ENCODE measurements around the gene LARP1. TPM values are rescaled to one million over a fixed set of nuclear protein-coding genes. Genes with fewer than 3 reads are reported as not detected.
"Not testable (repeated sequence)": the region's sequence is repeated elsewhere in the genome, so short reads cannot be mapped to it uniquely, and the experiment has no call there.

The LARP1 gene
- total RNA-seq, 2 experiments from 2014 or later, result 201 to 208 TPM

GRCh38 chr5:154835701-154836052 is 80.5 kb downstream of the LARP1 start:
- not testable (repeated sequence) for H3K4me3 Mint-ChIP-seq; H3K27me3 Mint-ChIP-seq (ENCODE audit: low read depth); H3K4me1 Mint-ChIP-seq (ENCODE audit: low read depth); H3K9me3 Mint-ChIP-seq (ENCODE audit: insufficient read depth); ATAC-seq; H3K27ac Mint-ChIP-seq; DNase-seq; H3K36me3 Mint-ChIP-seq (ENCODE audit: low read depth)
- ChIA-PET CTCF (interaction anchor here (0.7 kb wide), 1 partner anchor 127 kb away, joined by 3 read pairs; no protein-coding TSS in a partner anchor), POLR2A (interaction anchor here (1.0 kb wide), 1 partner anchor 23 kb away, joined by 3 read pairs; the partner anchor contains the start of gene CNOT8)

- no peaks in the 10 kb centered on the region for H3K27me3 Mint-ChIP-seq (ENCODE audit: low read depth)
- no peak for ATAC-seq
- H3K27ac Mint-ChIP-seq, result no peak overlapping the region
- no peaks in the 10 kb centered on the region for H3K9me3 Mint-ChIP-seq (ENCODE audit: insufficient read depth)
- H3K4me1 Mint-ChIP-seq (ENCODE audit: low read depth), result peaks cover 6% of the 10 kb centered on the region
- DNase-seq, result no peak
- ChIA-PET CTCF (interaction anchor here (0.7 kb wide), 1 partner anchor 126 kb away, joined by 3 read pairs; no protein-coding TSS in a partner anchor), POLR2A (no interaction called here)
- H3K4me3 Mint-ChIP-seq, result no peak overlapping the region
- peaks cover 6% of the 10 kb centered on the region for H3K36me3 Mint-ChIP-seq (ENCODE audit: low read depth)
Measured at GRCh38 chr5:154836225-154836624, 81.0 kb downstream of the LARP1 start.

DNA sequence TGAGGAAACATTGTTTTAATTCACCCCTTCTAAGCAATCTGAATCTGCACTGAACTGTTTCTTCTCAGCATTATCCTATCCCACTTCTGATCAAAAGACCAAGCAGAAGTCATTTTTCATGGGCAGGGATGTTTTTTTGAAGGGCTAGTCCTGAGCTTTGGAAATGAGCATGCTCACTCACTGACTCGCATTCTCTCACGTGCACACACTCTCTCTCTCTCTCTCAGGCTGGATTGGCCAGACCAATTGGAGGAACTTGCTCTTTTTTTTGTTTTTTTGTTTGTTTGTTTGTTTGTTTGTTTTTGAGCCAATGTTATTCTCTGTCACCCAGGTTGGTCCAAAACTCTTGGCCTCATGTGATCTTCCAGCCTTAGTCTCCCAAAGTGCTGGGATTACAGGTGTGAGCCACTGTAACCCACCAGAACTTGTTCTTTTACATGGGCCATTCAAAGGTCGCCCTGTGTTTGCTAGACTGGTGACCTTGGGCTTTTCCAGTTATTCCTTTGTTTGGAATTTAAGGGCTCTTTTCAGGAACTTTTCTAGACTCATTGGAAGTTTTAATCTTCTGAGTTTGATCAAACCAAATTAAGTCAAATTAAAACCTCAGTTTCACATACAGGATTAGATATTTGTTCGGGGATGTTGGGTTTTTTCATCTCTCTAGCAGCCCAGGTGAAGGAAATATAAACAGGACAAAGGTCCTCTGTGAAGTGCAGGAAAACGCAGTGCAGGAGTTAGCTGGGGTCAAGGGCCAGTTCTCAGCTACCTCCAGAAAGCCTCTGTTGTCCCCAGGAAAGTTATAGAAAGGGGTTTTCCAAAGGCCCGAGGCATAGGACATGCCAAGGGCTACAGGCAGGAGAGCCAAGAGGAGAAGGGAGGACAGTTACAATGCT is 82.1 kb downstream of the LARP1 start:
- Mint-ChIP-seq H3K4me1 (ENCODE audit: low read depth) (peaks cover 6% of the 10 kb centered on the region), H3K4me3 (no peak overlapping the region), H3K9me3 (ENCODE audit: insufficient read depth) (no peaks in the 10 kb centered on the region), H3K36me3 (ENCODE audit: low read depth) (peaks cover 3% of the 10 kb centered on the region), H3K27ac (no peak overlapping the region), H3K27me3 (ENCODE audit: low read depth) (no peaks in the 10 kb centered on the region)
- DNase-seq (no peak), ATAC-seq (no peak)
- POLR2A ChIA-PET, result no interaction called here
- CTCF ChIA-PET, result no interaction called here

DNA sequence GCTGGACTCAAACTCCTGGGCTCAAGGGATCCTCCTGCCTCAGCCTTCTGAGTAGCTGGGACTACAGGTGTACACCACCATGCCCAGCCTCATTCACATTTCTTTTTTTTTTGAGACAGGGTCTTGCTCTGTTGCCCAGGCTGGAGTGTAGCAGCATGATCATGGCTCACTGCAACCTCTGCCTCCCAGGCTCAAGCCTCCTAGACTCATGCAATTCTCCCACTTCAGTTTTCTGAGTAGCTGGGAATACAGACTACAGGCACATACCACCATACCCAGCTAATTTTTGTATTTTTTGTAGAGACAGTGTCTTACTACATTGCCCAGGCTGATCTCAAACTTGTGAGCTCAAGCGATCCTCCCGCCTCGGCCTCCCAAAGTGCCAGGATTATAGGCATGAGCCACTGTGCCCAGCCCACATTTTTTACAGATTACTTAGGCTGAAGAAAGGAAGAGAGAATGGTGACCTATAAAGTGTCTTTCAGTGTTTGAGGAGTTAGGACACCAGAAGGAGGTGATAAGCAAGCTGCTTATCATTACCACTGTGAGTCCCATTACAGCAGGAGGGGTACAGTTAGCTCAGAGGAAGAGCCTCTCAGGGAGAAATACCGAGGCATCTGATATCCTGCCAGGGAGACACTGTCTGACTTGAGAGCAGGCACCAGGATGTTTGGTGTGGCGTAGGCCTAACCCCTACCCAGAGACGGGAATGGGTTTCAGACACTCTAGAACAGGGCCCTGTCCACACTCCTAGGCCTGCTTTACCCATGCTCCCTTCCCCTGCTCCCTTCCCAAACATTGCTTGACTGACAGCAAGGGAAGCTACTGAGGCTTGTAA is 85.5 kb downstream of the LARP1 start:
- CTCF ChIA-PET, result no interaction called here
- no peak for ATAC-seq
- Mint-ChIP-seq H3K27ac (no peak overlapping the region), H3K9me3 (ENCODE audit: insufficient read depth) (no peaks in the 10 kb centered on the region), H3K36me3 (ENCODE audit: low read depth) (peaks cover 3% of the 10 kb centered on the region), H3K4me3 (no peak overlapping the region), H3K4me1 (ENCODE audit: low read depth) (no peaks in the 10 kb centered on the region), H3K27me3 (ENCODE audit: low read depth) (no peaks in the 10 kb centered on the region)
- POLR2A ChIA-PET, result no interaction called here
- DNase-seq, result no peak

DNA sequence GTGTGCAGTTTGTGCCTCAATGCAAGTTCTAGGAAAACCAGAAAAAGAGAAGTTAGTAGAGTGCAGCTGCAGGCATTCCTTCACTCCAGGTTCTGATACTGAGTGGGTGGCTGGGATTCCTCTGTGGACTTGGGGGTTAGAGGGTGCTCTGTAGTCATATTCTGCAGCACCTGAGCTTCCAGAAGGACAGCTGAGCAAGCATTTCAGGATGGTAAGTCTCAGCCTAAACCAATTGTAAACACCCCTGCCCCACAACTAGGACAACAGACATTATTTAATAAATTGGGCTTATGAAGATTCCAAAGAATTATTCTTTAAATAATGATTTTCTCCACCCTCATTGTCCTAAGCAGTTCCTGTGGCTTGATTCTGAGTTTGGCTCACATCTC is 86.1 kb downstream of the LARP1 start:
- H3K4me1 Mint-ChIP-seq (ENCODE audit: low read depth), result no peaks in the 10 kb centered on the region

GRCh38 chr5:154842689-154843530 is 87.7 kb downstream of the LARP1 start:
- H3K27me3 Mint-ChIP-seq (ENCODE audit: low read depth), result no peaks in the 10 kb centered on the region
- no peak overlapping the region for H3K27ac Mint-ChIP-seq
- ChIA-PET POLR2A (no interaction called here), CTCF (interaction anchor here (1.3 kb wide), 1 partner anchor 193 kb away, joined by 5 read pairs; no protein-coding TSS in a partner anchor)
- DNase-seq (no peak), ATAC-seq (no peak)
- no peaks in the 10 kb centered on the region for H3K9me3 Mint-ChIP-seq (ENCODE audit: insufficient read depth)
- H3K36me3 Mint-ChIP-seq (ENCODE audit: low read depth), result peaks cover 4% of the 10 kb centered on the region
- H3K4me1 Mint-ChIP-seq (ENCODE audit: low read depth), result no peaks in the 10 kb centered on the region
- no peak overlapping the region for H3K4me3 Mint-ChIP-seq

More for the DNA sequence above, 86.1 kb downstream of the LARP1 start:
- POLR2A ChIA-PET, result no interaction called here
- Mint-ChIP-seq H3K27me3 (ENCODE audit: low read depth) (no peaks in the 10 kb centered on the region), H3K4me3 (no peak overlapping the region), H3K36me3 (ENCODE audit: low read depth) (peaks cover 4% of the 10 kb centered on the region), H3K9me3 (ENCODE audit: insufficient read depth) (no peaks in the 10 kb centered on the region), H3K27ac (no peak overlapping the region)
- ATAC-seq, result no peak
- DNase-seq, result no peak
- CTCF ChIA-PET, result no interaction called here

DNA sequence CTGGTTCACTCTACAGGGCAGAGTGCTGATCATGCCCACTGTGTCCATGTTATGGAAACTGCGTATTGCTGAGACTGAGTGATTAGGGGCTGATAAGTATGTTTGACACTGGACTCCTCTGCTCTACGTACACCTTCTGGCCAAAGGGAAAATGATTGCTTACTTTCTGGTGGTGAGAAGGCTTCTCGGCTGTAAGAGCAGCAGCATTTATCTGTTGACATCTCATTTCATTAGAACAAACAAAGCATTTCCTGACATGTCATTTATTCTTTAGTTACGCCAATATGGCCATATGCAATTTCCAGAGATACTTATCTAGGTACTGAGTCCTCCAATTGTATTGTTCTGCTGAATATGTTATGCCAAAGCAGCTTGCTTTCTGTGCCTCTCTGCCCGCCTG is 89.6 kb downstream of the LARP1 start:
- ATAC-seq (no peak), DNase-seq (no peak)
- H3K27ac Mint-ChIP-seq, result no peak overlapping the region
- H3K36me3 Mint-ChIP-seq (ENCODE audit: low read depth), result peaks cover 6% of the 10 kb centered on the region
- no peak overlapping the region for H3K4me3 Mint-ChIP-seq
- ChIA-PET POLR2A (no interaction called here), CTCF (interaction anchor here (1.4 kb wide), 1 partner anchor 194 kb away, joined by 3 read pairs; no protein-coding TSS in a partner anchor)
- no peaks in the 10 kb centered on the region for H3K27me3 Mint-ChIP-seq (ENCODE audit: low read depth)
- H3K9me3 Mint-ChIP-seq (ENCODE audit: insufficient read depth), result no peaks in the 10 kb centered on the region
- H3K4me1 Mint-ChIP-seq (ENCODE audit: low read depth), result no peaks in the 10 kb centered on the region

GRCh38 chr5:154849264-154849785 is 94.1 kb downstream of the LARP1 start:
- Mint-ChIP-seq H3K27ac (no peak overlapping the region), H3K36me3 (ENCODE audit: low read depth) (peaks cover 6% of the 10 kb centered on the region), H3K4me1 (ENCODE audit: low read depth) (peaks cover 2% of the 10 kb centered on the region), H3K4me3 (no peak overlapping the region), H3K9me3 (ENCODE audit: insufficient read depth) (no peaks in the 10 kb centered on the region), H3K27me3 (ENCODE audit: low read depth) (no peaks in the 10 kb centered on the region)
- CTCF ChIA-PET, result no interaction called here
- DNase-seq (no peak), ATAC-seq (no peak)
- POLR2A ChIA-PET, result no interaction called here

- Mint-ChIP-seq H3K9me3 (ENCODE audit: insufficient read depth) (no peaks in the 10 kb centered on the region), H3K4me1 (ENCODE audit: low read depth) (peaks cover 2% of the 10 kb centered on the region), H3K36me3 (ENCODE audit: low read depth) (peaks cover 6% of the 10 kb centered on the region), H3K4me3 (no peak overlapping the region), H3K27me3 (ENCODE audit: low read depth) (no peaks in the 10 kb centered on the region), H3K27ac (no peak overlapping the region)
- ChIA-PET POLR2A (no interaction called here), CTCF (no interaction called here)
- DNase-seq (no peak), ATAC-seq (no peak)
Measured at GRCh38 chr5:154849791-154850201, 94.6 kb downstream of the LARP1 start.

DNA sequence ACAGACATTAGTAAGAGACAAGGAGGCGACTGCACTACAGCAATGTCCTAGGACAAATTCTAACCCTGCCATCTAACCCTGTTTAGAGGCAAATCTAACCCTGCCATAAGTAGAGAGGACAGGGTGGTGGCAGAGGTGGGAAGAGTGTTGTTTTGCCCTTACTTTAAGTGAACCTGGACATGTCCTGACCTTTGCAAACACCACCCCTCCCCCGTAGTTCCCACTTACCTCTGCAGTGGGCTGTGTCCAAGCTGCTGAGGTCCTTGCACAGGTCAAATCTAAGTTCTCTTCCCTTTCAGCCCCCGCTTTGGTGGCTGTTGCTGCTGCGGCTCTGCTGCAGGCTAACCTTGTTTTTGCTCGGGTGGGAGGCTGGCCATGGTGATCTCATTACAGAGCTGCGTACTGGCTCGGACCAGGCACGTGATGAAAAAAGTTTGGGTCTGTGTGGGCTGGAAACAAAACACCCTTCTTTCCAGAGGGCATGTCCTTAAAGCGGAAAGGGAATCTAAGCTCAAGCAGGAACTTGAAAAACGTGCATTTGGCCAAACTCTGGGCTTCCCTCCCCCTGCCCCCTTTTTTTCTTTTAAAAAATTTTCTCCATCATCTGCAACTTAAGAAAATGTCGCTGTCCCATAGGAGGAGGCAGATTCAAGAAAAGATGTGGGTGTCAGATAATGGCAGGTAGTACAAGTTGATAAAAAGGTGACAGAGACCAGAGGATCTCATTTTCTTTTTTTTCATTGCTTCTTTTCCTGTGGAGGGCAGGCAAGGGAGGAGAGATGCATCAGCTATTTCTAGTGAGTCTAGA is 95.3 kb downstream of the LARP1 start, which contains the start of gene FAXDC2:
Gene FAXDC2 (minus strand): TSS at position 349 of the 808 bp plus-strand sequence. CDS start 12,425 bp downstream, outside the sequence.
- DNase-seq, result no peak
- POLR2A ChIA-PET, result no interaction called here
- Mint-ChIP-seq H3K27me3 (ENCODE audit: low read depth) (no peaks in the 10 kb centered on the region), H3K27ac (no peak within 1 kb of the TSS), H3K4me1 (ENCODE audit: low read depth) (peaks cover 2% of the 10 kb centered on the region), H3K4me3 (no peak within 1 kb of the TSS), H3K36me3 (ENCODE audit: low read depth) (peaks cover 4% of the 10 kb centered on the region), H3K9me3 (ENCODE audit: insufficient read depth) (no peaks in the 10 kb centered on the region)
- CTCF ChIA-PET, result no interaction called here
- no peak for ATAC-seq

DNA sequence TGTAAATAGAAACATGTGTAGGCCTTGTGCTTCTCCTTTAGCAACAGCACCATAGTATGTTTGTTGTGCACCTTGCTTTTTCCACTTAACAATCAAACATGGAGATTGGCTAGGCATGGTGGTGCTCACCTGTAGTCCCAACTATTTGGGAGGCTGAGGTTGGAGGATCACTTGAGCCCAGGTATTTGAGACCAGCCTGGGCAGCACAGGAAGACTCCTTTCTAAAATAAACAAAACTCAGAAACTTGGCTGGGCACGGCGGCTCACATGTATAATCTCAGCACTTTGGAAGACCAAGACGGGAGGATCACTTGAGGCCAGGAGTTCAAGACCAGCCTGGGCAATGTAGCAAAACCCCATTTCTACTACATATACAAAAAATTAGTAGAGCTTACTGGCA is 96.2 kb downstream of the LARP1 start:
- DNase-seq (no peak), ATAC-seq (no peak)
- ChIA-PET CTCF (no interaction called here), POLR2A (no interaction called here)
- H3K4me3 Mint-ChIP-seq, result no peak overlapping the region
- H3K9me3 Mint-ChIP-seq (ENCODE audit: insufficient read depth), result no peaks in the 10 kb centered on the region
- peaks cover 2% of the 10 kb centered on the region for H3K36me3 Mint-ChIP-seq (ENCODE audit: low read depth)
- no peaks in the 10 kb centered on the region for H3K27me3 Mint-ChIP-seq (ENCODE audit: low read depth)
- peaks cover 2% of the 10 kb centered on the region for H3K4me1 Mint-ChIP-seq (ENCODE audit: low read depth)
- no peak overlapping the region for H3K27ac Mint-ChIP-seq

All from activated CD8-positive, alpha-beta T cell treated with anti-CD3 and anti-CD28 coated beads, Interleukin-2, amount 10 ng/mL, durations not matched to agents 7 days and 5 days (primary cell).